NCI-H226 (cell line): ENCODE data around the gene OR8B2.
"Not testable (repeated sequence)": the region's sequence is repeated elsewhere in the genome, so short reads cannot be mapped to it uniquely, and the experiment has no call there.

Experiments used
- DNase-seq: peaks from one replicate; pipeline ENCODE4 v3.0.0-alpha.2; 2015

Gene OR8B2, protein sequence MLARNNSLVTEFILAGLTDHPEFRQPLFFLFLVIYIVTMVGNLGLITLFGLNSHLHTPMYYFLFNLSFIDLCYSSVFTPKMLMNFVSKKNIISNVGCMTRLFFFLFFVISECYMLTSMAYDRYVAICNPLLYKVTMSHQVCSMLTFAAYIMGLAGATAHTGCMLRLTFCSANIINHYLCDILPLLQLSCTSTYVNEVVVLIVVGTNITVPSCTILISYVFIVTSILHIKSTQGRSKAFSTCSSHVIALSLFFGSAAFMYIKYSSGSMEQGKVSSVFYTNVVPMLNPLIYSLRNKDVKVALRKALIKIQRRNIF

DNA sequence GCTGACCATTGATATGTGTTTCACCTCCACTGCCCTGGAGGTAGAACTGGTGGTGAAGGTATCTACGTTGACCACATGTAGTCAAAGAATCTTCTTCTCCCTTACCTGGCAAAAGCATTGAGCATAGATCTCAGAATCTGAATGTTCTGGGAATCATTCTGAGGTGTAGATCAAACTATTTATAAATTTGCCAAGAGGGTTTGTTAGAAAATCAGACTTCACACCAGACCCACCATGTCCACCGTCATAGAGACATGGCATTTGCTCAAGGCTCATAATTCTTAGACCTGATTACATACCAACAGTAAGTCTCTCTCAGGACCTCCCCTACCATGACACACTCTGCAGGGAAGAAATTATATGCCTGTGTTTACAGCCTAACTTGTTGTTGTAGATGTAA lies at the start of gene OR8B2:
OR8B2 (minus strand) TSS at position 101 of the 400 bp plus-strand sequence. CDS start 1,156 bp downstream, outside the sequence.
- no peak for DNase-seq

DNA sequence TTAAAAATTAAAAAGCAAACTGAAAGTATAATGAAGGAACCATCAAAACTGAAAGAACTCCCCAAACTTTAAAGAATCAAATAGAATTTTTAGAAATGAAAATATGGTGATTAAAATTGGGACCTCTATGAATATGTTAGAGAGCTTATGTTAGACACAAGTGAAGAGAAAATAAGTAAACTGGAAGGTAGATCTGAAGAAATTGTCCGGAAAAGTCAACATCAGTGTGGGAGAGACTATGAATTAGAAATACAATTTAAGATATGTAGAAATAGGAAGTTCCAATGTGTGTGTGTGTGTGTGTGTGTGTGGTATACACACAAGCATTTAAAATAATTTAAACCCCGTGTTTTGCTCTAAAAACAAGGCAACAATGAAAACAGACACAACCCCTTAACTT lies 45.3 kb upstream of the OR8B2 start:
- no peak for DNase-seq

DNA sequence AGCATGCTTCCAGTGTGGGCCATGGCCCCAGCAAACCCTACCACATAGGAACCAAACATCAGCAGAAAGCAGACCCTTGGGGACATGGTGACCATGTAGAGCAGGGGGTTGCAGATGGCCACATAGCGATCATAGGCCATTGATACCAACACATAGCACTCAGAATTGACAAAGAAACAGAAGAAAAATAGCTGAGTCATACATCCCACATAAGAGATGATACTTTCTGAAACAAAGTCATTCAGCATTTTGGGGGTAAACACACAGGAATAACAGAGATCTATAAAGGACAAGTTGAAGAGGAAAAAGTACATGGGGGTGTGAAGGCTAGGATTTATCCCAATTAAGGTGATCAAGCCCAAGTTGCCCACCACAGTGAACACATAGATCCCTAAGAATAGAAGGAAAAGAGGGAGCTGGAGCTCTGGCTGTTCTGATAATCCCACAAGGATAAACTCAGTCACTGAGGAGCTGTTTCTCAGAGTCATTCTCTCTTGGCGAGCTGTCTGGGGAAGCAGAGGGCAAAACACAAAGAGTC lies 40.2 kb upstream of the OR8B2 start, which contains the start of gene OR8B4:
OR8B4 (minus strand) TSS at position 488 of the 538 bp plus-strand sequence; CDS start at position 488, 0 bp downstream.
- DNase-seq, result no peak

DNA sequence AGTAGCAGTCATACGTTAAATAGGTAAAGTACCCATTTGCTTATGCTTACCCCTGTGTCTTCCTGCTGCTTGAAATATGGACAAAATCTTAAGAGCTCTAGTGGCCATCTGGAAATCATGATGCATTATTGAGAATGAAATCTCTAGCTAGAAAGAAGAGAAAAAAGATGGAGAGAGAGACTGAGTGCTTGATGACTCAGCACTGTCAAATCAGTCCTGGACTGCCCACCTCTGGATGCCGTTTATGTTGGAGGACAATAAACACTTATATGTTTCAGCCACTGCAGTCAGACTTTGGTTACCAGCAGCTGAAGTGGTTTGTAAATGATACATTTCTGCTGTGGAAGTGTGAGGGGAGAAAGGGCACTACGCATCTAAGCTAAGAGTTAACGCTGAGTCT lies 36.7 kb upstream of the OR8B2 start:
- DNase-seq, result no peak

DNA sequence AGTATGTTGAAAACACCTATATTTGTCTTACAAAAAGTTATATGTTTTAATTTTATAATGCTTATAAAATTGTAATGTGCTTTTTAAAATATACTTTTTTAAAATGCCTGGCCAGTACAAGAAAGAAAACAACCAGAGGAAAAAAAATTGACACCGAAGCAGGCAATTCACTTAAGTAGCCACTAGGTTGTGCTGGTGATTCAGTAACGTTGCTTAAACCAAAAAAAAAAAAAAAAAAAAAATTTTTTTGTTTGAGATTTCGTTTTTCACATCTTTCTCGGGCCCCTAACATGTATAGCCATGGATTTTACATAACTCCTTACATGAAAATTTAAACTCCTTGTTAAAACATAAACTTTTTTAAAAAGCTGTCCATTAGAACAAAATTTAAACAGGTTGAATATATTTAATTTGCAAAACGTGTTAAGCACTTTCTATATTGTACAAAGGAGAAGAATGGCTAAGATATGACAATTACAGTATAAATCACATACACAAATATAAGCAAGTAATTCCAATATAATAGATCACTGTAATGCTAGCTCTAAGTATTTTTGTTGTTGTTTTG lies 31.1 kb upstream of the OR8B2 start:
- DNase-seq, result no peak

DNA sequence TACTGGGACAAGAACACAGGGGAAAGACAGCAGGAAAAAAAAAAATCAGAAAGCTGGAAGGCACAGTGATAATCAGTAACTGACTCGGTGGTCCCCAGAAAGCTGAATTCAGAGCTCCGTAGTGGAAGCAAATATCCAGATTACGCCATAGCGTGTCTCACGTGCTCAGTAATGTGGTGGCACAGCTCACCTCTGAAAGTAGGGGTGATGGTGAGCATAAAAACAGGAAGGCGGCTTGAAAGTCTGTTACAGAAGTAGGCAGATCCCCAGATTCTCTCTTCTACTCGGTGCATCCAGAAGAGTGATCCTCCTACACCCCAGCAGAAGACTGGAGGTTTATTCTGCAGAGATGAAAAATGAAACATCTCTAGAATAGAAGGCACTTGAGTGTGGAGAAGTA lies 25.6 kb upstream of the OR8B2 start:
- DNase-seq, result no peak

DNA sequence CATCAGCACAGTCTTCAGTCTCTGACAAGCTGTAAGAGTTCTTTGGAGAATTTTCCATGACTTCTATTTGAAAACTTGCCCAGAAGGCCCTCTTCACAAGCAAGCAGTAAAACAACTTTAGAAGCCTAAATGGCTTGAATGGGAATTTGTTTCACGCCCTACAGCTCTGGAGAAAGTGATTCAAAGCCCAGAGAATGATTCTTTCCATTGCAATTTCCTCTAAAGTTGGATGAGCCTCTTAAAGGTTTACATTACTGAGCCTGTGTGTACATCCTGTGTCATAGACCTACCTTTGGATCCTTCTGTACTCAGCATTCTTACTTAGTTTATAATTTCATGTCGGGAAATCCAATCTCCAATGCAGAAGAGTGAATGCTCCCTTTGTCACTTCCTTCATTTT lies 21.3 kb upstream of the OR8B2 start:
- DNase-seq, result no peak

DNA sequence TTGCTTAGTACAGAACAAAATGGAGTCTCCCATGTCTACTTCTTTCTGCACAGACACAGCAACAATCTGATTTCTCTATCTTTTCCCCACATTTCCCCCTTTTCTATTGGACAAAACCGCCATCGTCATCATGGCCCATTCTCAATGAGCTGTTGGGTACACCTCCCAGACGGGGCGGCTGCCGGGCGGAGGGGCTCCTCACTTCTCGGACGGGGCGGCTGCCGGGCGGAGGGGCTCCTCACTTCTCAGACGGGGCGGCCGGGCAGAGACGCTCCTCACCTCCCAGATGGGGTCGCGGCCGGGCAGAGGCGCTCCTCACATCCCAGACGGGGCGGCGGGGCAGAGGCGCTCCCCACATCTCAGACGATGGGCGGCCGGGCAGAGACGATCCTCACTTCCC lies 18.9 kb upstream of the OR8B2 start:
- not testable (repeated sequence) for DNase-seq

DNA sequence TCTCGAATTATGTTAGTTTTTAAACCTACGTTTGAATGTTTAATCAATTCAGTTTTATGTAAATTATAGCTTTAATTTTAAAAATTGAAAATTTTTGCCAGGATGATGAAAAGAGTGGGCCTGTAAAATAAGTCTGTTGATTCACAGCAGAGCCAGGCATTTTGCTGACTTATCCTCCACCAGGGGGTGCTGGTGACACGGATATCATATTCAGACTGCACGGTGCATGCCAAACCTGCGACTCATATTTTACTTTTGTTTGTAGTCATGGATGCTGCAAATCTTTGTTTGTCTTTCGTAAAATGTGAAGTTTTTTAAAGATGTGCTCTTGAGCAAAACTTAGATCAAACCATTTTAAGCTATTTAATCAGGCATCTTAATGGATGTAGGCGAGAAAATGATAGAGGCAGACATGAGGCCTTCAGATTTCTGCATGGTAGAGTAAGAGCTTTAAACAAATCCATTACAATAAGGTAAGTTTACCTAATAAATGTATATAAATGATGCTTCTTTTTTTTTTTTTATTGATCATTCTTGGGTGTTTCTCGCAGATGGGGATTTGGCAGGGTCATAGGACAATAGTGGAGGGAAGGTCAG lies 18.1 kb upstream of the OR8B2 start:
- peak; percentile 43 for DNase-seq

DNA sequence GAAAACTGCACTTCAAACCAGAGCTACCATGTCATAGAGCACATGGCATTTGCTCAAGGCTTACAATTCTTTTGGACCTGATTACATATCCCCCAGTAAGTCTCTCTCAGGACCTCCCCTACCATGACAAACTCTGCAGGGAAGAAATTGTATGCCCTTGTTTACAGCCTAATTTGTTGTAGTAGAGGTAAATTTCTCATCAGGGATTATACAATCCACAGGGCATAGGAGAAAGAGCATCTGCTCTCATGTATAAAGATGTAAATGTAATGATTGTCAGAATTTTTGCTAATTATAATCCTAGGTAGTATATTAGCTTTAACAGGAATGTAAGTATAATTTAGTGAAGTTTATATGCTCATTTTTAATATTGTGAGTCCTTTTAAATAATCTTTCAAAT lies 14.6 kb upstream of the OR8B2 start, which contains the start of gene OR8B3:
OR8B3 (minus strand) TSS at position 101 of the 400 bp plus-strand sequence. CDS start 1,673 bp downstream, outside the sequence.
- no peak for DNase-seq

DNA sequence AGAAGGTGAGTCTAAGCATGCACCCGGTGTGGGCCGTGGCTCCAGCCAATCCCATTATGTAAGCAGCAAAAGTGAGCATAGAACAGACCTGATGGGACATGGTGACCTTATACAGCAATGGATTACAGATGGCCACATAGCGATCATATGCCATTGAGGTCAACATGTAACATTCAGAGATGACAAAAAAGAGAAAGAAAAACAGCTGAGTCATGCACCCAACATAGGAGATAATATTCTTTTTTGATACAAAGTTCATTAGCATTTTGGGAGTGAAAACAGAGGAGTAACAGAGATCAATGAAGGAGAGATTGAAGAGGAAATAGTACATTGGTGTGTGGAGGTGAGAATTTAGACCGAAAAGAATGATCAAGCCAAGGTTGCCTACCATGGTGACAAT lies 12.5 kb upstream of the OR8B2 start:
- DNase-seq, result not testable (repeated sequence)

DNA sequence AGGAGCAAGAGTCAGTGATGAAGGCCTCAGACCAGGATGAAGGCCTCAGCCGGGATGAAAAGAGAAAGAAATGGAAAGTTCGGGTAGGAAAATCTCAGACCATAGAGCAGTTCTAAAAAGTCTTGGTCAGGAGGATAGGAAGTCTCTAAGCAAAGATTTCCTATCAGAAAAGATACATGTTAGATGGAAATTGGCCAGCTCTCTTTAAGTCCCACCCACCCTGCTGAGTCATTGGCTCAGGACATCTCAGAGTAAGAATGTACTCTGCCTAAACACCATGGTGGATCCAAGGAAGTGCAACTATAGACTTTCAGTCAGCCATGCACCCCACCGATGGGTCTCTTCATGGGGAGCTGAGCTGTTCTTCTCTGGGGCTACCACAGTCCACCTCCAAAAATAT lies 10.1 kb upstream of the OR8B2 start:
- no peak for DNase-seq

DNA sequence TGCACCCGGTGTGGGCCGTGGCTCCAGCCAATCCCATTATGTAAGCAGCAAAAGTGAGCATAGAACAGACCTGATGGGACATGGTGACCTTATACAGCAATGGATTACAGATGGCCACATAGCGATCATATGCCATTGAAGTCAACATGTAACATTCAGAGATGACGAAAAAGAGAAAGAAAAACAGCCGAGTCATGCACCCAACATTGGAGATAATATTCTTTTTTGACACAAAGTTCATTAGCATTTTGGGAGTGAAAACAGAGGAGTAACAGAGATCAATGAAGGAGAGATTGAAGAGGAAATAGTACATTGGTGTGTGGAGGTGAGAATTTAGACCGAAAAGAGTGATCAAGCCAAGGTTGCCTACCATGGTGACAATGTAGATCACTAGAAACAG lies 1.4 kb downstream of the OR8B2 start:
- not testable (repeated sequence) for DNase-seq

DNA sequence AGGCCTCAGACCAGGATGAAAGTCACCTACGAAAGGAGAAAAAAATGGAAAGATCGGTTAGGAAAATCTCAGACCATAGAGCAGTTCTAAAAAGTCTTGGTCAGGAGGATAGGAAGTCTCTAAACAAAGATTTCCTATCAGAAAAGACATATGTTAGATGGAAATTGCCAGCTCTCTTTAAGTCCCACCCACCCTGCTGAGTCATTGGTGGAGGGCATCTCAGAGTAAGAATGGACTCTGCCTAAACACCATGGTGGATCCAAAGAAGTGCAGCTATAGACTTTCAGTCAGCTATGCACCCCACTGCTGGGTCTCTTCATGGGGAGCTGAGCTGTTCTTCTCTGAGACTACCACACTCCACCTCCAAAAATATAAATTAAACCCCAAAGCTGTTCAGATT lies 3.7 kb downstream of the OR8B2 start:
- DNase-seq, result no peak

DNA sequence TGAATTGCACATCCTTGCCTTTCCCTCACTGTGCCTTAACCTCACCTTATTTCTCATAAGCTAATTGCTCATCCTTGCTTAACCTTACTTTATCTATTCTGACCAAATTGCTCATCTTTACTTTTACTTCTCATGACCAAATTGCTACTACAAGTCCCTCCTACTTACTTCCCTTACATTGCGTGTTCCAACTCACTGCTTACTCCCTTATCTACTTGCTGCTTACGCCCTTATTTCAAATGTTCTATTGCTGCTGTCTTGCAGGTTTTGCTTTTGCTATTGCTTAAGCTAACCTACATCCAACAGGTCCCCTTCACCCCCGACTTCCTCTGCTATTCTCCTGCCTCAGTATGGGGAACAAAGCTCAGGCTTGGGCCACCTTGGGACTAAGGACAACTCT lies 8.0 kb downstream of the OR8B2 start:
- no peak for DNase-seq

DNA sequence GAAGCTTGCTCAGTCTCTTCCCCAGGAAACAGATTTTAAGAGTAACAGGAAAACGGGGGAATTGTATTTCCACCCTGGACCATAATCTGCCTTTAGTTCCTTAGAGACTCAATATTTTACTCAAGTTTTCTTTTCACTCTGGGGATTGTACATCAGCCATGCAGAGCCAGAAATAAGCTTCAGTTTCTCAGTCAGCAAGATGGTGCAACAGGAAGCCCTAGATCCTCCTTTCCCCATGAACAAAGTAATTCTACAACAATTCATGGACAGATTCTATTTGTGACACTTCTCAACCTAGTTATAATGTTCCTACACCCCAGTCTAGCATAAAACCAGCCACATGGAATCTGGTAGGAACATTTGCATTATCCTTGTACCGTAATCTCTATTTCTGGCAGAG lies 24.7 kb downstream of the OR8B2 start:
- DNase-seq, result no peak

DNA sequence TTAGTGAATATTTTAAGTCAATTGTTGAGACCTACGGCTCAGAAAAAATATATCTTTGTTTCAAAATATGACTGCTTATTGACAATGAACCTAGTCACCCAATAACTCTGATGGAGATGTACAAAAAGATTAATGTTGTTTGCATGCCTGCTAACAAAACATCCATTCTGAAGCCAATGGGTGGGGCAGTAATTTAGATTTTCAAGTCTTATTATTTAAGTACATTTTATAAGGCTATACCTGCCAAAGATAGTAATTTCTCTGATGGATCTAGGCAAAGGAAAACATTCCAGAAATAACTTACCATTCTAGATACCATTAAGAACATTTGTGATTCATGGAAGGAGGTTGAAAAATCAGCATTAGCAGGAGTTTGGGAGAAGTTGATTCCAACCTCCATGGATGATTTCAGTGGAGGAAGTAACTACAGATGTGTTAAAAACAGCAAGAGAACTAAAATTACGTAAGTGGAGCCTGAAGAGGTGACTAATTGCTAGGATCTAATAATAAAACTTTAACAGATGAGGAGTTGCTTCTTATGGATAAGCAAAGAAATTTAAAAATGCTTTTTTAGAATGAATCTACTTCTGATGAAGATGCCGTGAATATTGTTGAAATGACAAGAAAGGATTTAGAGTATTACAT lies 37.9 kb downstream of the OR8B2 start:
- DNase-seq, result no peak

DNA sequence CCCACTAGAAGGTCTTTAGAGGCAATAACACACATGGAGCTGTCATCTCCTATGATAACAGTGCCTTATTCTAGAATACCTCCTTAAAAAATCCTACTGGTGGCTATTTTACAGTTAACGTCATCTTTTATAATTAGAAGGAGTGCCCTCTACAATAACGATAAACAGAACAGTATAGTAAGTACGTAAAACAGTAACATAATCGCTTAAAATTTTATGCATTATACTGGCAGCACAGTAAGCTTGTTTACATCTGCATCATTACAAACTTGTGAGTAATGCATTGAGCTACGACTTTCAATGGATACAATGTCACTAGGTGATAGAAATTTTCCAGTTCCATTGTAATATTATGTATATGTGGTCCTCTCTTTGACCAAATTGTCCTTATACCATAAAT lies 40.0 kb downstream of the OR8B2 start:
- DNase-seq, result no peak

DNA sequence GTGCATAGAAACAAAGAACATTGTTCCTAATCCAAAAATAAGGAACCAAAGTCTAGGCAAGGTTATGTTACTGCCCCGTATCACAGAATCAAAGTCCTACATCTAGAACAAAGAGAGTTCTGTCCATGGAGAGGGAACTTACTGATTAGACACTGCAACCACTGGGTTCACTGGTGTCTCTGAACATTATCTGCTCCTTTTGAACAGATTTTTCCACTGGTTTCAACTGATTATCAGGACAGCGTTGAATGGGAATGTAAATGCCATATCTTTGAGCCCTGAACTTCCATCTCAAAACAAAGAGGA lies 44.2 kb downstream of the OR8B2 start:
- no peak for DNase-seq

DNA sequence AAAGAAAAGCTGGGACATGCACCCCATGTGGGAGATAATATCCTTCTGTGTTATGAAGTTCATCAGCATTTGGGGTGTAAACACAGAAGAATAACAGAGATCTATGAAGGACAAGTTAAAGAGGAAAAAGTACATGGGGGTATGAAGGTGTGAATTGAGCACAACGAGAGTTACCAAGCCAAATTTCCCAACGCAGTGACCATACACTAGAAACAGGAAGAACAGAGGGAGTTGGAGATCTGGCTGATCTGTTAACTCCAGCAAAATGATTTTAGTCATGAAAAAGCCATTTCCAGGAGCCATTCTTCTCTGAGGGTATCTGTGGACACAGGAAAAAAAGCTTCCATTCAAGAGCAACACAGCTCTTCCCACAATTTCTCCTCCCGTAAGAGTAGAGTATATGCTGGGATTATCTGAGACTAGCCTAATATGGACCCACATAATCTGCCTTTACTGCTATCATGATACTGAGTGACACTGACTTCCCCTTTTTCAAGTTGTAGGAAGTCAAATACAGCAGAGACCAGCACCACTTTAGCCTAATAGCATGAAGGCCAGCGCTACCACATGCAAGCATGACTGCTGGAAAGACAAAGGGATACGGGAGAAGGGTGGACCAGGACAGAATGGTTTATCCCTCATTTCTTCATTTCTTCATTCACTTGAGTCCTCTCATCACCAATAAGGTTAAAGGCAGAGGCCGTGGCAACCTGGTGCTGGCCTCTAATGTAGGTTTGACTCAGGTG lies 44.7 kb downstream of the OR8B2 start:
- no peak for DNase-seq
